HG03354 (cell line): Measurements from ENCODE around the gene CDK1.

Experiments used
- ATAC-seq: cut with Tn5 transposase; IDR thresholded peaks from one replicate; pipeline ENCODE4 v1.9.1; 2021; ENCODE audit warnings: mild to moderate bottlenecking; ENCODE audit not compliant: unreplicated experiment, poor library complexity, severe bottlenecking

CDK1 gene

DNA sequence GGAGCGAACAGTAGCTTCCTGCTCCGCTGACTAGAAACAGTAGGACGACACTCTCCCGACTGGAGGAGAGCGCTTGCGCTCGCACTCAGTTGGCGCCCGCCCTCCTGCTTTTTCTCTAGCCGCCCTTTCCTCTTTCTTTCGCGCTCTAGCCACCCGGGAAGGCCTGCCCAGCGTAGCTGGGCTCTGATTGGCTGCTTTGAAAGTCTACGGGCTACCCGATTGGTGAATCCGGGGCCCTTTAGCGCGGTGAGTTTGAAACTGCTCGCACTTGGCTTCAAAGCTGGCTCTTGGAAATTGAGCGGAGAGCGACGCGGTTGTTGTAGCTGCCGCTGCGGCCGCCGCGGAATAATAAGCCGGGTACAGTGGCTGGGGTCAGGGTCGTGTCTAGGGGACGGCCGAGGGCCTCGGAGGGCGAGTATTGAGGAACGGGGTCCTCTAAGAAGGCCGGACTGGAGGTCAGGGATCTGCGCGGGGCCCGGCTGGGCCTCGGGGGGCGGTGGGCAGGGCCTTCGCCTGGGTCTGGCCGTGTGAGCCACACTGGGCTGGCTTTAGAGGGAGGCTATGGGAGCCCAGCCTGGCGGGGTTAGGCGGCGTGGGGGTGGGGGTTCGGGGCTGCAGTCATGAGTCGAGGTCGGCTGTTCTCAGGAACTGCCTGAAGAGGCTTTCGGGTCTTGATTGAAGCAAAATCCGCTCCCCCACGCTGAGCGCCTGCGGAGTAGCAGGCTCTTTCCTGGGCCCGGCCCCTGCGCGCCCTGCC lies at the start of gene CDK1:
Gene CDK1 (plus strand): TSS at position 265 of the 757 bp plus-strand sequence. CDS start 1,688 bp downstream, outside the sequence.
- peak; percentile 96 for ATAC-seq

DNA sequence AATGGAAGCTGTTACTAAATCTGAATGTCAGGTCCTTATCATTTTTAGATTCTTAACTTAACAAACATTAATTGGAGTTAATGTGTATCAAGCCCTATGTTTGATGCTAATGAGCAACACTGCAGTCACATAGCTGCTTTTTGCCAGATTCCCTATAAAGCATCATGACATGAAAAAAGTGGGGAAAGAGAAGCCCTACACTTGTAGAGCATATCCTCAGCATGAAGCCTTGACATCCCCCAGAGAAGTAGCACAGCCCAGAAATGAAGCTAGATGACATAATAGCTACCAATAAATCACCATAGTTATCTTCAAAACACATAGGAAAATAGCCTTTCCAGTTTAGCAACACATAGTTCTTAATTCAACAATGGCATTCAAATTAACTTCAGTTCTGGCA lies 49.2 kb upstream of the CDK1 start:
- ATAC-seq, result no peak

DNA sequence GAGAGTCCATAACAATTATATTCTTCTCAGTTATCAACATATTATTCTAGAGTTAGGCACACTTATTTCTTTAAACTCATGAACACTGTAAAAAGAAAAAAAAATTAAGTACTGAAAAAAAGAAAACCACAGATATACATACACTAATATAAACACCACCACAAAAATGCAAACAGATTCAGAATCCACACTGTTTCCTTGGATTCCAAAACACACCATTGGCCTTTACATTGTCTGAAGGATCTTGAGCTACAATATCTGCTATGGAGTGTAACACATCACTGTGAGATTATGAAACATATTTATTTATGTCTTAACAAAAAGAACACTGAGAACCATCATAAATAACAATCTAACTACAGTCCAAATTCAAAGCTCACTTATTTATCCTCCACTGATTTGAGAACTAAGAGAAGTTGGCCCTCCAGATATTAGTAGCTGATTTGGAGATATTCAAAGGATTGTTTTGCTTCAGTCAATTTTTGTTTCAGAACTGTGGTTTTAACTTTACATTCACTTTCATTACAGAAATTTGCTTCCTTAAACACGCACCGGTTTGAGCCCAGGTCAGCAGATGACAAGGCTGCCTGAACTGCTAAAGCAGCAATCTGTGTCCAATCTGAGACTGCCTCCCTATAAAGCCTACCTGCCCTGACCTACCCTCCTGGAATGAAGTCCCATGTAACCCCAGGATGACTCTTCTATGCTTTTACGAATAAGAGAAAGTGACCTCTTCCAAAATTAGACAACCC lies 47.0 kb upstream of the CDK1 start:
- ATAC-seq, result peak; percentile 83

DNA sequence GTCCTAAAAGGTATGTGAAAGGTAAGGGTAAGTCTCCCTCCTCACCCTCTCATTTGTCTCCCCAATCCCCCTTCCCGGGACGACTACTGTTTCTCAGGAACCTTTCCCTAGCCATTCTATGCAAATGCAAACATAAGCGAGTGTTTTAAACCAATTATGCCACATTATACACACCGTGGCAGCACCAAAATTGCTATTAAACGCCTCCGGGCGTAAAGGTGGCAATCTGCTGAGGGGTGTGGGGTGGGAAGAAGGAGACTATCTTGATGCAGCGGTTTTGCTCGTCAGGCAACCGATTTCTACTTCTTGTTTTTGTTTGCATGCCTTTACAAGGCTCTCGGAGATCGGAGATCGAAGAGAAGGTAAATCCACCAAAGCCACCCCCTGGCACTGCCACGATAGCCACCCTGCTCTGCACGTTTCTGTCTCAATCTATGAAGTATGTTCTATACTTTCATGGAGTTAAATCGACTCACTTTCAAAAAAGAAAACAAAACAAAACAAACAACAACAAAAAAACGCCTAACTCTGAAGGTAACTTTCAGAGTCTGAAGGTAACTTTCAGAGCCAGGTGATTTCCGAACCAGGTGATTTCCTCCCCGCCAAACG lies 46.0 kb upstream of the CDK1 start:
- peak; percentile 27 for ATAC-seq

DNA sequence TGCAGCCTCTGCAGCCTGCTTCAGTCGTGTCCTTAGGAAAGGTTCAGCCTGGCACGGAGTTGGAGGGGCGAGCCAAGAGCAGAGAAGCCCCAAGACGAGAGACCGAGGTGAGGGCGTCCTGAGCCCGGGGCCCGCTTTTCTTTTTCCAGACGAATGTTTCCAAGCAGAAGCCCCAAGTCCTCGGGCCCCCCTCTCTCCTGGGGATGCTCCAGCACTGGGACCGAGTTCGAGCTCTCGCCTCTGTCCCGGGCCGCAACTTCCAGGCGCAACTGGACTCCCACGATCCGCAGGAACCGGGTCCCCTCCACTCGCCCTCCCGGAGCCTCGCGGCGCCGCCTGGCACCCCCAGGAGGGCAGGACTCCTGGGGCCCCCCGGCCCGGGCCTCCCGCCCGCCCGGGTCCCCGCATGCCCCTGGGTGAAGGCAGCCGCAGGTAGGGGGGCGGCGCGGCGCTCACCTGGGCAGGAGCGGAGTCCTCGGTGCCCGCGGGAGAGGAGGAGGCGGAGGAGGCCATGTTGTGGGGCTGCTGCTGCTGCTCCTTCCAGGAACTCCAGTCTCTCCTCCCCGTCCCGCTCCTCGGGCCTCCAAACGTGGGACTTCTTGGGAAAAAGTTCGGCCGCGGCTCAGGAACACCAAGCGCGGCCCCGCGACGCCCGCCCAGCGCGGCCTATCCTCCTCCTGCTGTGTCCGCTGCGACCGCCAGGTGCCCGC lies 45.3 kb upstream of the CDK1 start:
- peak; percentile 65 for ATAC-seq

DNA sequence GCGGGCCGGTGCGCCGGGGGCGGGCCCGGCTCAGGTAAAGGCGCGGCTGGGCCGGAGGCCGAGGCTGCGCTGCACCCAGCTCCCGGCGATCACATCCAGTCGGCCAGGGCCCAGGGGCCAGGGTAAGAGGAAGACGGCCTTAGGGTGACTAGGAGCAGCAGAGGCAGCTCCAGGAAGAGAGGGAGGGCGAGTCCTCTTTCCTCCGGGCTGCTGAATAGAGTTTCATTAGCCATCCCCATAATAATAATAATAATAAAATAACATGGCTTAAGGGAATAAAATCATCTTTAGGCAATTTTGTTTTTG lies 44.8 kb upstream of the CDK1 start:
- ATAC-seq, result no peak

DNA sequence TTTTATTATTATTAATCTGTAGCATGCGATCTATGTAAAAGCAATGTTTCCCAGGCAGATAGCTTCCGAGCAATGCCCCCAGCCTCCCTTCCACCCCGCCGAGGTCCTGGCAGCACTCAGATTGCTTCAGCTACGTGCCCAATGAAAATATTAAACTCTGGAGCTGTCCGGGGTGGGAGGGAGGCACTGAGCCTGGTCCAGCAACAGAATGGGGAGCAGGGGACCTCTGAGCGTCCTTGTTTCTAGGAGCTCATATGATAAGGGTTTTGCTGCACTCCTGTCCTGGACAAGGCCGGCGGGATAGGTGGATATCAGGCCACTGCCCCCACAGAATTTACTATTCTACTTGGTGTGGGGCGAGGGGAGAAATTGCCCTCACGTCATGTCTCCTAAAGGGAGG lies 44.5 kb upstream of the CDK1 start:
- ATAC-seq, result no peak

DNA sequence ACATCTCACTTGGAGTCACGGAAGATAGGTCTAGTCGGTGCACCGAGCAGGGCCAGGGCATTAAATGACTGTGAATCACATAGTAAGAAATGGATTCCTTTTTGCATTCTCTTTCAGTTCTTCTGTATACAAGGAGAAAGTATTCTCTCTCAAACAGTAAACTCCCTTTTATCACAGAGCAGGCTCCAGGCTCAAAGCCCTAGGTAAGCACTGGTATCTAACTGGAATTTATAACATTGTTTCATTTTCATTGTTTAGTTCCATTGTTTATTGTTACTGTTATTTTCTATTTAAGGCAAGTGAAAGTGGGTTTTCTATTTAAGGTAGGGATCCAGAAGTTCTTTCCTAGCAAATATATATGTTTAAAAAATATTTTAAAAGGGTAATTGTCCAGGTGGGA lies 44.1 kb upstream of the CDK1 start:
- ATAC-seq, result no peak

DNA sequence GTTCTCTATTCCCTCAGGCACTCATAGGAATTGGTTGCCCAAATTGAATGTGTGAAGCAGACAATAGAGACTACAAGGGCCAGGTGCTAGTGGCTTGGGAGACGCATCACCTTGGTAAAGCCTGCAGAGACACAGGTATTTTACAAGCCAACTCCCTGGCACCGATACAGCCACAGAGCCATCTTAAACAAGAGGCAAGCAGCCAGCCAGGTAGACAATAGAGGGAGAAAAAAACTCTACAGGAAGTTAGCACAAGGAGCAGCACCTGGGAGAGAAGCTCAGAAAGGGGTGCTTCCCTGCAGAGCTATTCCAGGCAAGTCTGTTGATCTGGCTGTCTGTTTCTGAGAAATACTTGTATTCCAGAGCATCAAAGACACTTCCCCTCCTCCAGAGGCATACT lies 43.0 kb upstream of the CDK1 start:
- ATAC-seq, result no peak

DNA sequence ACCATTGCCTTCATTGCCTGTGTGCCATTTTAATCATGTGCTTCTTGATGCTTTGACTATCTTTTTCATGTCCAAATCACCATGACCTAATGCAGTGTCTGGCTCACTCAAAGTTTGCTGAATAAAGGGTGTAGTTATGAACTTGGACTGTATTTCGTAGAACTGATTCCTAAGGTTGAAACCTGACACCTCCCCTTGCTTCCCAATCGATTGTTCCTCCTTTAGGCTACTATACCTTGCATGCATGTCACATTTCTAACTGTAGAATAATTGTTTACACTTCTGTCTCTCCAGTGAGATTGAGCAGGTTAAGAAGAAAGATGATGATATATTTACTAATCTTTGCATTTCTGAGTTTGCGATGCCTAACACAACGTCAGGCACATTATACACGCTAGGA lies 41.0 kb upstream of the CDK1 start:
- ATAC-seq, result no peak

DNA sequence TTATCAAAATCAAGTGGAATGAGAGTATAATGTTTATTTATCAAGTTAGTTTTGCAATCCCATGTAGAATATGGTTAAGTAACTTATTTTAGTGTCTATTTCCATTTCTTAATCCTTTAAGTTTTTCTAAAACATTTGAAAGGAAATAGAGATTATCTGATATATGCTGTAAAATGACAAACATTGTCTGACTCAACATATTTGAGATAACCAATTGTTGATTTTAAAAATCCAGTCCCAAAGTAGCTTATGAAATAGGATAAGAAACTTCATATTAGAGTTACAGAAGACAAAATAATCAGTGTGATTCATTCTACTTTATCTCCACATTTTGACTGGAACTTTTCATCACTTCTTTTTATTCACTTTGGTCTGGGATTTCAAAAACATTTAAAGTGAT lies 38.7 kb upstream of the CDK1 start:
- ATAC-seq, result no peak

DNA sequence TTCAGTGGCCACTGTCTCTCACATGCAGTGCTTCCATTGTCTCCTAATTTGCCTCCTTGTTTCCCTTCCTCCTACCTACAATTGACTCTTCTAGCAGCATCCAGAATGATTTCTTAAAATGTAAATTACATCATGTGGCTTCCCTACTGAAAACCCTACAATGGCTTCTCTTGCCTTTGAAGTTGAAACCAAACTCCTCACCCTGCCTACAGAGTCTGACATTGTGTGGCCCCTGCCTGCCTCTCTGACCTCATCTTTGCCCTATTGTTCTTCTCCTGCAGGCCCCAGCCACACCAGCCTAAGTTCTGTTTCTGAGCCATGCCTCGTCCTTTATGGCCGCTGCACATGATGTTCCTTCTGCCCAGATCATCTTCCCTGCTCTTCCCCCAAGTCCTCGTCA lies 35.8 kb upstream of the CDK1 start:
- ATAC-seq, result no peak

DNA sequence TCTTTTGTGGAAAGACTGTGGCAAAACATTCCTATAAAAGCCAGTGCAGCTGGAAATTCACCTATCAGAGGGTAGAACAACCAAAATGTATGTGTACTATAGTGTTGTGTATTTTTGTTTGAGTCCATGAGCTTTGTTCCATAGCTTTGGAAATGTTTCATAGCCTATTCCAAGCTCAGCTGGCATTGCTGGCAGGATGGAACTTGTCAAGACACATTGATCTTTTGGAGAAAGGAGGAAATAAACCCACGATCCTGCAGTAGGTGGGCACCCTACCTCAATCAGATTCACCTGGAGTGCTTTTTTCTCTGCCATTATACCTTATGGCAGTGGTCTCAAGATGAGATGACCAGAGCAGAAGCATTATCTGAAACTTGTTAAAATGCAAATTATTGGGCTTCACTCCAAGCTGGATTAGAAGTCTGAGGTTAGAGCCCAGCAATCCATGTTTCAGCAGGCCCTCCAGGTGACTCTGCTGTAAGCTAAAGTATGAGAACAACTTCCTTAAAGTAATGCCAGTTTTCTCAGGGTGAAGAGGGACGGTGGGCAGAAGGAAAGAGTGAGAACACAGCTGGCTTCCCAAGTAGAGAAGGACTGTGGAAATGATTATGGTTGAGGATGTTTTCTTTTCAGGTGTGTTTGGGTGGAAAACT lies 30.3 kb upstream of the CDK1 start:
- ATAC-seq, result no peak

DNA sequence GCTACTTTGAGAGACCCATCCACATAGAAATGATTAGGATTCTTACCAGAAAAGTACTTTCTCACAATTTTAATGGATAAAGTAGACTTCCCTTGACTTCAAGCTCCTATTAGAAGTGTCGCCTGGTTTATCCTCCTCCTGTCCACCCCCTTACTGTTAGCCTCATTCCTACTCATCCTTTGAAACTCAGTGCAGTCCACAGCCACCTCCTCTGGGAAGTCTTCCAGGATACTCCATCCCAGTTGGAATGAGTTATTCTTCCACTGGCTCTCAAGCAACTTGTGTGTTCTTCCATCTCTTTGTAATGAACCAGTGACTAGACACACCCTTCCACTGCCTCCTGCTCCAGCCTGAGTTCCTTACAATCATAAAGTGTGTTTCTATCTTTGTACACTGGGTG lies 25.1 kb upstream of the CDK1 start:
- no peak for ATAC-seq

DNA sequence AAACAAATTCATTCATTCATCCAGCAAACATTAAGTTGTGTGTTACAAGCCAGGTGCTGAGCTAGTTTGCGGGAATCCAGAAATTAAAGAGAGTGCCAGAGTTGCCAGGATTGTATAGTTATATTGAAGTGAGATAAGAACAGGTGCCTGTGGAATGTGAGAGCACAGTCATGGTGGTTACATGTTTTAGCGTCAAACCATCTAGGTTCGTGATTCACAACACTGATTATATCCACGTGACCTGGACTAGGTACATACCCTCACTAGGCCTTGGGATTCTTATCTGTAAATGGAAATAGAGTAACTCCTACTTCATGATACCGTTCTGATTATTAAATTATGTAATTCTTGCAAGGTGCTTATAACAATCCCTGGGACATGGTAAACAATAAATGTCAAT lies 24.5 kb upstream of the CDK1 start:
- no peak for ATAC-seq

DNA sequence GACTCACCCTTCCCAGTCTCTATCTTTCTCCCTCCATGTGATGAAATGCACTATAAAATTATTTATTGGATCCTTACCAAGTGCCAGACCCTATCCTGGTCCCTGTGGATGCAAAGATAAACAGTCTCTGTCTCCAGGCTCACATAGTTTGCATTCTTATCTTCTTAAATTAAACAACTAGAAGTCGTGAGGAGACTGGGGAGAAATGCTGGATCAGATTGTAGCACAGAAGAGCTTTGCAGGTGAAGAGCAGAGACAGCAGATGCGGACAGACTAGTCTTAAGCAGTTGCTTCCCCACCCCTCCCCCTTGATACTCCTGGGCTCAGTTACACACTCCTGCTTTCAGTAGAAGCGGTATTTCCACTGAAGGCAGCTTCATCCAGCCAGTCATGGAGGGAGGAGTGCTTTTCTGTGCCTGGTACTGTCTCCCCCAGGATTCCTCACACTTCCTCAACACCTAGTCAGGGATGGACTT lies 20.8 kb upstream of the CDK1 start:
- ATAC-seq, result no peak

DNA sequence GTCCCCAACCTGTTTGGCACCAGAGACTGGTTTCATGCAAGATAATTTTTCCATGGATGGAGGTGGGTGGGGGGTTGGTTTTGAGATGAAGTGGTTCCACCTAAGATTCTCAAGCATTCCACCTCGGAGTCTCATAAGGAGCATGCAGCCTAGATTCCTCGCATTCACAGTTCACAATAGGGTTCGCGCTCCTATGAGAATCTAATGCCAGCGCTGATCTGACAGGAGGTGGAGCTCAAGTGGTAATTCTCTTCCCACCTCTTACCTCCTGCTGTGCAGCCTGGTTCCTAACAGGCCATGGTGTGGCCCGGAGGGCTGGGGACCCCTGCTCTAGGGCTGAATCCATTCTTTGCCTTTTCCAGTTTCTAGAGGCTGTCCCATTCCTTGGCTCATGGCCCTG lies 19.1 kb upstream of the CDK1 start:
- ATAC-seq, result no peak

DNA sequence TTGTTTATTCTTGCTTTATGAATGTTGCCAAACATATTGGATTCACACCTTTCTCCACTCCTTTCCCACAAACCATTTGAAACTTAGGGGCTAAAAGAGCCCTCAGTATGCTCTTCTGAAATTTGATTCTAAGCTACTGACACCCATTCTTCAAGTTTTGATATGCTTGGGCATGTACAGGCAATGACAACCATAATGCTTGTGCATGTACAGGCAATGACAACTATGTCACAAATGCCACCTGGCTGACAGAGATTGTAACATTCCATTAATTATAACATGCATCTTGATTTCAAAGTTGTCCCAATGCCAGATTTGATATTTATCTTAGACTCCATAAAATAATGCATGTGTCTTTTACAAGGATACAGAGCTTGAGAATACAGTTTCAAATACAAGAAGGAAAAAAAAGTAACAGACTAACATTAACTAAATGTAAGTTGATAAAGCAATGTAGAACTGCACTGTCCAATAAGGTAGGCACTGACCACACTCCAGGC lies 17.5 kb upstream of the CDK1 start:
- no peak for ATAC-seq

DNA sequence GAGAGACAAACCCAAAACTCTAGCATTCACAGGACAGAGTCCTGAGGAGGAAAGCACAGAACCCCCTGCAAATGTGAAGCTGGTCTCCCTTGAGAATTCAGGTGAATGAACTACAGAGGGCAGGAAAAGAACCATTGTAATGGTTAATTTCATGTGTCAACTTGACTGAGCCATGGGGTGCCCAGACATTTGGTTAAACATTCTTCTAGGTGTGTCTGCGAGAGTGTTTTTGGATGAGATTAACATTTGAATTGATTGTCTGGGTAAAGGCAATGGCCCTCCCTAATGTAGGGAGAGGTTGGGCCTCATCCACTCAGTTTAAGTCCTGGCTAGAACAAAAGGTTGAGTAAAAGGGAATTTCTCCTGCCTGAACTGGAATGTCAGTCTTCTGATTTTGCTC lies 15.7 kb upstream of the CDK1 start:
- ATAC-seq, result no peak

DNA sequence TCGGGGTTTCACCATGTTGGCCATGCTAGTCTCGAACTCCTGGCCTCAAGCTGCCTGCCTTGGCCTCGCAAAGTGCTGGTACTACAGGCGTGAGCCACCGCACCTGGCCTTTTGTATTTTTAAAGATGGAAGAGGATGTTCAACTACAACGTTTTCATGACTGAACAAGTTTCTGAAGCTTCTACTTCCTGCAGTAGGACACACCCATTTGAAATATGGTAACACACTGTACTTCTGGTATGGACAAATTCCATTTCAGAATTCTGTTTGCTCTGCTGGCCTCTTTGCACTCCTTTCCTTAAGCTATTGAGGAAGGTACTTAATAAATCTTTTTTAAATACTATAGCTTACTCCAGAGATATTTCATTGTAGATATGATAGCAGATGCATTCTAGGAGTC lies 10.9 kb upstream of the CDK1 start:
- ATAC-seq, result no peak
